GM19463 (cell line): ENCODE results near the gene TERT.

Experiments used
- ATAC-seq: cut with Tn5 transposase; IDR thresholded peaks from one replicate; pipeline ENCODE4 v1.9.1; 2021; ENCODE audit warnings: mild to moderate bottlenecking, moderate library complexity; ENCODE audit not compliant: unreplicated experiment

Gene TERT

GRCh38 chr5:1209896-1210776 lies 84.7 kb downstream of the TERT start:
- ATAC-seq, result no peak

DNA sequence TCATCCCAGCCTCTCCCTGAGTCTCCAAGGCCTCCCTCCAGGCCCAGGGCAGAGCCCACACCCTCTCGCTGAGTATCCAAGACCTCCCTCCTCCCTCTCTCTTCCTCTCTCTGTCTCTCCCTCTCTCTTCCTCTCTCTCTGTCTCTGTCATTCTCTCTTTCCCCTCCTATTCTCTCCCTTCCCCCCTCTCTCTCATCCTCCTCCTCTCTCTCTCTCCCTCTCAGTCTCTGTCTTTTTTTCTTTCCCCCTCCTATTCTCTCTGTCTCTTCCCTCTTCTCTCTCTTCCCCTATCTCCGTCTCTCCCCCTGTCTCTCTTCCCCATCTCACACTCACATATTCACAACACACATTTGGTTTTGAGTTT lies 85.4 kb downstream of the TERT start:
- no peak for ATAC-seq

DNA sequence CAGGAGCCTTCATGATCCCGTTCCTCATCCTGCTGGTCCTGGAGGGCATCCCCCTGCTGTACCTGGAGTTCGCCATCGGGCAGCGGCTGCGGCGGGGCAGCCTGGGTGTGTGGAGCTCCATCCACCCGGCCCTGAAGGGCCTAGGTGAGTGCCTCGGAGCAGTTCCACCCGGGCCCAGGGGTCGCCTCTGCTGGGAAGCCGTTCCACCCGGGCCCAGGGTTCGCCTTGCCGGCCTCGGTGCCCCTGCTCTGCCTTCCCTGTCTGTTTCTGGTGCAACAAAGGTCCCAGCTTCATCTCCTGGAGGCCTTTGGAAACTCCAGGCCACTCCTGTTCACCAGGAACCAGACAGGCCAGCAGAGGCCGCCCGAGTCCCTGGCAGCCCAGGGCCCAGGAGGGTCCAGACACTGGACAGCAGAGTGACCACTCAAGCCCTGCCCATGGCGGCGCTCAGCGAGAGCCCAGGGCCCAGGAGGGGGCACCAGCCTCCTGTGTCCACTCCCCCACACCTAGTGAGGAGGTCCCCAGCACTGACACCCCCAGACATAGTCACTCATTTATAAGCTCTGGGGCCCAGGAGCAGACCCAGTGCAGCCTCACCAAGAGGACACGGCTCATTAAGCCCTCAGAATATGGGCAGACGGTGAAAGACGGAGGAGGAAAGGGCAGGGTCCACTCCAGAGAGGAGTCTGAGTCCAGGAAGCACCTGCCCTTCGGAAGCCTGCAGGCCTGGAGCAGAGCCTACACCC lies 86.0 kb downstream of the TERT start:
- no peak for ATAC-seq

DNA sequence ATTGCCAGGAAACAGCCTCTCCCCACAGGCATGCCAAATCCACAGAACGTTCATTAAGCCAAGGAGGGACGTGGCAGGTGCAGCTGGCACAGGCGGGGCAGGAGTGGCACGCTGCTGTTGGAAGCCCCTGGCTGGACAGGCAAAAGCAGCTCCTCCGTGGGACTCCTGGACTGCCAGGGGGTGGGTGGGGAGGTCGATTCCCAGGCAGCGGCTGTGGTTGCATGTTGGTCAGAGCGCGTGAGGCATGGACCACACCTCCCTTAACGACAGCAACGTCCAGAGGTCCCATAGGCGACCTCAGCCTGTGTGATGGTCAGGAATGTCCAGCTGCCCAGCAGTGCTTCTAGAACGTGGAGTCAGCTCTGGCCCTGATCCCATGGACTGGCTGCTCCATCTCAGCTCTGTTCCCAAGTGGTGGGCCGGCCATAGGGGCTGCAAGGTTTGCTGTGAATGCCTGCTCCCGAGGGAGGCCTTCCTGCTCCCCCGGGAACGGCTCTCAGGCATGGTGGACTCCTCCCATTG lies 86.6 kb downstream of the TERT start:
- no peak for ATAC-seq

GRCh38 chr5:1207555-1207954 lies 87.3 kb downstream of the TERT start:
- no peak for ATAC-seq

DNA sequence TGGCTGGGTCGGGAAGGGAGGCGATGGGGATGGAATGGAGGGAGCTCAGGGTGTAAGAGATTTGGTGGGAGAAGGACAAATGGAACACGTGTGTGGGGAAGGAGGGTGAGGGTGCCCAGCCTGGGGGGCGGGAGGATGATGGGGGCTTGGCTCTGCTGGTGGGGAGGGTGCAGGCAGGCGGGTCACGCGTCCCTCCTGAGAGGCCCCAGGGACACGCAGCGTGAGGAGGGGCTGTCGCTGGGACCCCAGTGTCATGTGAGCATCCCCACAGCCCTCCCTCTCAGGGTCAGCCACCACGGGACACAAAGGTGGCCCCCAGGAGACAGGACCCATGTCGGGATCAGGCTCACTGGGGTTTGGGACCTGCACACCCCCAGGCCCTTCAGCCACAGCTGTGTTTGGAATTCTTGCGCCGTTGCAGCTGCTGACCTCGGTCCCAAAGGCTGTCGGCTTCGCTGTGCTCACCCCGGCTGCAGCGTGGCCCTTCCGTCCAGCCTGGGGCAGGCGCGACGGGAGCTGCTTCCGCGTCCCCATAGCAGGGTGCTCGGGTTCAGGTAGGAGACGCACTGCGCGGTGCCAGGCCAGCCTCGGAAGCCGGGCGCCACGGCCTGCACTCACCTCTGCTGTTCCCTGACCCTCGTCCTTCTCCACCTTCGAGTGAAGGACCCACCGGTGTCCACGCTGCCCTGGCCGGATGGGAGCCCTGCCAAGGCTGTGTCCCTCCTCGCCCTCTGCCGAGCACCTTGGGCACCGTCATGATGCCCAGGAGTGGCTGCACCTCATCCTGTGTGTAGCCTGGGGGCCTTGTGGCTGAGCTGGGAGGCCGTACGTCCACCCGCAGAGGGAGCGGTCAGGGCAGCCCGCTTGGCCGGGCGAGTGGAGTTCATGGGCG lies 88.1 kb downstream of the TERT start:
- ATAC-seq, result no peak

DNA sequence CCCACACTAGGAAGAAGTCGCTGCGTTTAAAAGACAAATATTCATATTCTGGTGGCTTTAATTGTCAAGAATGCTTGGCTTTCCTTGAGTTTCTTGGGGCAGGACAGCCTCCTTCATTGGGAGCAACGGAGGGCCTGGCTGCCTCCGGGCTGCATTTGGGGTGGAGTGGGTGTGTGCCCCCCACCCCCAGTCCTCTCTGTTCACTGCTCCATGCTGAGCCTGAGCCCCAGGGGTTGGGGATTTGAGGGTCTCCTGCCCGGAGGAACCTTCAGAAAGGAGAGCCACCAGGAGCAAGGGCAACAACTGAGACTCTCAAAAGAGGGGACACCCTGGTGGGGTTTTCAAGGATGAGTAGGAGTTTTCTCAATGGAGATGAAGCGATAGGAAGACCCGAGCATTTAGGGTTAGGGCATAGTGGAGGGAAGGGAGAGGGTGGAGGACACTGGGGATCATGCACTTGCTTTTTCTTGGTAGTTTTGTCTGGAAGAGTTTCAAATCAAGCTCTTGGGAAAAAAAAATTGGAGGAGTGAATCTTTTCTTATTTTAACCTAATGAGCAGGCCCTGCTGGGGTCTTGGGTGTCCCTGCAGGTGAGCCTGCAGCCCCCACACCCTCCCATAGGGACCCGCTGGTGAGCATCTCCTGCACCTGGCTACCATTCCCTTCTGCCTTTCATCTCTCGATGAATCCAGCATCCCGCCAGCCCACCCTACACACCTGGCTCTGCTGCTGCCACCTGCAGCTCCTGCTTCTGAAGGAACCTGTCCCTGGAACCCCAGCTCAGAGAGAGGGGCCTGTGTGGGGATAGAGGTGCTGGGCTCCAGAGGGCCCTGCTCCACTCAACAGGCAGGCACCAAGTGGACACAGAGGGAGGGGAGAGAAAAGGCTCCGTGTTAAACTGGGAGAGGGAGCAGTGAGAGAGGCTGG lies 89.3 kb downstream of the TERT start:
- no peak for ATAC-seq

DNA sequence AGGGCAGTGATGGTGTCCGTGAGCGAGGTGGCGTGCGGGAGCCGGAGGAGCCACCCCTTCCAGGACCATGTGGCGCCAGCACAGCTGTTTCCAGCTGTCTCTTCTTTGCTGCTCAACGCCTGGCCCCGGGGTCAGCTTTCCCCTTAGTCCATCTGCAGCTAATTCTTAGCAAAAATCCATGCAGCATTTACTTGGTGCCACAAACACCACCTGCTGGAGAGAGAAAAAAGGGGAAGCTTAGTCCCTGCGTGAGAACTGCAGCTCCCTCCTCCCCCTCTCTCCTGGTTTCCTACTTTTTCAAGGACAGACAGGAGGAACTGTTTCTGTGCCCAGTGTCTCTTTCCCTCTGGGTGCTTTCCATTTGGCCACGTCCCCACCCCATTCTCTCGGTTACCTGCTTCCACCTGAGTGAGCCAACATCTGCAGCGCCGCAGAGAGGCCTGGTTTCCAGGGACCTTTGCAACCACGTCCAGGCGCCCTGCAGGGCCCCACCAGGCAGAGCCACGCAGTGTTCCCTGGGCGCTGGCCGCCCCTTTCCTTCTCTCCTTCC lies 90.1 kb downstream of the TERT start:
- no peak for ATAC-seq

DNA sequence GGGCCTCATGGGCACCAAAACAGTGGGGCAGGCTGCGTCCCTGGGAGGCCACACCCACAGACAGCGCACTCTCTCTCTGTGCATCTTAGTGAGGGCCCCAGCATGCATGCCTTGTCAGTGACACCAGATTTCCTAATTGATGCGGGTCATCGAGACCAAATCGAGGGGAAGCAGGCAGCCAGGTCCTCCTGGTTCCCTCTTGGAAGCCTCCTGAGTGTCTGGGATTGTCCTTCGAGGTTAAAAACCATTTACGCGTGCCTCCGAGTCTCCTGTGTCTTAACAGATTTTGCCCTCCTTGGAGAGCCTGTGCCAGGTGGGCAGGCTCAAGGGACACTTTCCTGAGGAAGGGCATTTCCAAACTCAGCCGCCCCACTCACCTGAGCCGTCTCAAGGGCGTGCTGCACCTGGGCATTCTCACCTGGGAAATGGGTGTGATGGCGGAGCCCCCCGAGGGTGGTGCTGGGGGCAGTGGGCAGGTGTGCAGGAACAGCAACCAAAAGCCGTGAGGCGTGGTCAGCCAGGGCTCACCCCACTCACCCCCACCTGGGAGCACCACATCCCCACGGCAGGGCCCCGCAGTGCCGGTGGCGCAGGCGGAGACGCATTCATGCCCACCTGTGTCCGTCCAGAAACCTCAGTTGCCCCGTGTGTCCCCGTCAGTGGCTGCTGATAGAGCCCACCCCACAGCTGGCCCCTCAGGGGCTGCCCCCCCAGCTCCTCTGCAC lies 90.7 kb downstream of the TERT start:
- ATAC-seq, result no peak

GRCh38 chr5:1203311-1203967 lies 91.4 kb downstream of the TERT start:
- ATAC-seq, result no peak
